HG02840 (cell line): Measurements from ENCODE around the gene SUDS3.

Source experiments
- ATAC-seq: cut with Tn5 transposase; IDR thresholded peaks from one replicate; pipeline ENCODE4 v1.9.1; 2021; ENCODE audit warnings: mild to moderate bottlenecking, moderate library complexity, moderate number of reproducible peaks; ENCODE audit not compliant: unreplicated experiment, low FRiP score

Gene SUDS3

GRCh38 chr12:118436986-118437385 lies 60.6 kb downstream of the SUDS3 start:
- ATAC-seq, result no peak

GRCh38 chr12:118439068-118439467 lies 62.7 kb downstream of the SUDS3 start:
- no peak for ATAC-seq

- ATAC-seq, result no peak
These were observed 69.9 kb downstream of the SUDS3 start for GRCh38 chr12:118446247-118446646.

GRCh38 chr12:118447181-118447580 lies 70.8 kb downstream of the SUDS3 start:
- ATAC-seq, result no peak

- ATAC-seq, result no peak
These were observed 72.0 kb downstream of the SUDS3 start for GRCh38 chr12:118448341-118448740.

GRCh38 chr12:118455327-118455726 lies 79.0 kb downstream of the SUDS3 start:
- ATAC-seq, result no peak

- no peak for ATAC-seq
These were observed 80.4 kb downstream of the SUDS3 start for GRCh38 chr12:118456741-118457140.

- ATAC-seq, result no peak
These were observed 82.8 kb downstream of the SUDS3 start for GRCh38 chr12:118459110-118459509.

- ATAC-seq, result no peak
These were observed 87.3 kb downstream of the SUDS3 start for GRCh38 chr12:118463677-118464076.

- no peak for ATAC-seq
These were observed 89.4 kb downstream of the SUDS3 start for GRCh38 chr12:118465706-118466105.
